ENCODE results near the gene KCNIP3.
"Not testable (repeated sequence)": the region's sequence is repeated elsewhere in the genome, so short reads cannot be mapped to it uniquely, and the experiment has no call there.

Gene KCNIP3

DNA sequence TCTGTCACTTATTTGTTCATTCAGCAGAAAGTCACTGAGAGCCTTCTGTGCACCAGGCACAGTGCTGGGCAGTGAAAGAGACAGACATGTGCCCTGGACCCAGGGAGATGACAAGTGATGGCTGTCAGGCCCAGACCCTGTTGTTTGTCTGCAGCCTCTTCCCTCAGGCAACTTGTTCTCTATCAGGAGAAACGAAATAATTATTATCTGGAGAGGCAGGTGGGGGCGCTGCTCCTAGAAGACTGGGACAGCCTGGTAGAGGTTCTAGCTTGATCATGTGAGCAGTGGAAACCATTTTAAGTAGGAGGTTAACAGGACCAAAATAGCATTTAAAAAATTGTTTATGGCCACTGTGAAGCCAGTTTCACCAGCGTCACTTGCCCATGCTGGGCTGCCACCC, 107.5 kb downstream of the KCNIP3 start:
- not testable (repeated sequence) for DNase-seq (ENCODE audit: low read depth in 2 of 2)

DNA sequence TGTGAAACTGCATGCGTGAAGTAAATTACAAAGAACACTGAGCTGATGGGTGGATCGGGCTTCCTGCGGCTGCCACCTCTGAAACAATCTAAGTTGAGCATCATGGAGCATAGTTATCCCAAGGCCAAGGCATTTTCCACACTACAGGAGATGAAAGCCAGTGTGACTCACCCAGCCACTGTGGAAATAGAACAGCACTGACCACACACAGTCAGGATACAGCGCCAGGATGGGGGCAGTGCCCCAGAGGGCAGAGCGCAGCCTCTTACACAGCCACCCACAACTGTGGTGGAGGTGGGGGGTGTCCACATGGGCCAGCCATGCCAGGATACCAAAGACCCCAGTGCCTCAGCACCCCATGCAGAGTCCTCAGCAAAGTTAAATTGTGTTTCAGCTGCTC, 114.1 kb downstream of the KCNIP3 start:
- DNase-seq (ENCODE audit: low read depth in 2 of 2) = not testable (repeated sequence)

DNA sequence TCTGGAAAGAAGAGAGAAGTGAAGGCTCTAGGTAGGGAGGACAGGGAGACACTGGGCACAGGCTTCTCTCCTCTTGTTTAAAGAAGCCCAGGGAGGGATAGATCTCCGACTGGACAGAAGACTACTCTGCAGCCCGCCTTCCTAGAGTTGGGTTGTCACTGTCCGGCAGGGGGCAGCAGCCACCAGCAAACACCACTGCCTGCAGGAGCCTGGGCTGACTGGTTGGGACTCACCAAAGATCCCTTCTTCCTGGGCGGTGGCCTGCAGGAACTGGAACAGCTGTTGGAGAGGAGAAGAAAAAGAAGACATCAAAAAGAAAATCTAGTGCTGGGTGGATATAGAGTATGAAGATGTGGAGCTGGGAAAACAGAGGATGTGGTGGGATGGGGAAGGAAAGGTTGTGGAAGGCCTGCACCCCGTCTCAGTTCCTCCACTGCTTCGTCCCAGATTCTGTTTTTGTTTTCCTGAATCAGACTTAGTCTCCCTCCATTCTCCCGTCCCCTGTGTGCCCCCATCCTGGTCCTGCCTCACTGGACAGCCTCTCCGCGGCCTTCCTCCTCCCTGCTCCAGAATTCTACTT, 117.0 kb downstream of the KCNIP3 start:
- DNase-seq (ENCODE audit: low read depth in 2 of 2) = peak in 1 of 2 donors; percentile 42

DNA sequence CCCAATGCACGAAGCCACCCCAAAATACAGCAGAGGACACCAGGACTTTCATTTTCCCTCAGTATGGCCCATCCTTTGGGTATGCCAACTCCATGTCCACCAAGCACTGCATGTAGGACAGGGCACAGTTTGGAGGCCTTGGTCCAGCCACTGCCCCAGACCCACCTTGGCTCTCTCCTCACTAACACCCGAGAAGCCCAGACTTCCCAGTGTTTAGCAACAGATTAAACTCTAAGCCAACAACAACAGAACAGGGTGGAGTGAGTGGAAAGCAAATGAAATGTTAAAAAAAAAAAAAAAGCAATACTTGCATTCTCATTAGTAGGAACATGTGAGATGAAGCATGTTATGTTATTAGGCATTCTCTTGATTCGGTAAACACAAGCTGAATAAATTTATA, 118.0 kb downstream of the KCNIP3 start:
- not testable (repeated sequence) for DNase-seq (ENCODE audit: low read depth in 2 of 2)

DNA sequence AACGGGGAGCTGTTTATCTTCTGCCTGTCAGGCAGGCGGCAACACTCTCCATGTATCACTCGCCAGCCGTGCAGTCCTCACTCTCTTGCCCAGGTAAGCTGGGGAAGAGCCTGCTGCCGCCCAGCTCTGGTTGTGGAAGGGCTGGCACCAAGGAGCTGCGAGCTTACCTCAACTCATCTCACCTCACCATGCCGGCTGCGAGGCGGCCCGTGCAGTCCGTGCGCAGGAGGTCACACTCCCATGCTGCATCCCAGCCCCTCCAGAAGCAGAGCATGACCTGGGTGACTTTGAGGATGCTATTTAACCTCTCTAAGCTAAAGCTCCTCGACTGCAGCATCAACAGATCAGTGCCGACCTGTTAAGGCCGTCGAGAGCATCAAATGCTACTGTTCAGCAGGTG, 118.4 kb downstream of the KCNIP3 start:
- DNase-seq (ENCODE audit: low read depth in 2 of 2) = not testable (repeated sequence)

DNA sequence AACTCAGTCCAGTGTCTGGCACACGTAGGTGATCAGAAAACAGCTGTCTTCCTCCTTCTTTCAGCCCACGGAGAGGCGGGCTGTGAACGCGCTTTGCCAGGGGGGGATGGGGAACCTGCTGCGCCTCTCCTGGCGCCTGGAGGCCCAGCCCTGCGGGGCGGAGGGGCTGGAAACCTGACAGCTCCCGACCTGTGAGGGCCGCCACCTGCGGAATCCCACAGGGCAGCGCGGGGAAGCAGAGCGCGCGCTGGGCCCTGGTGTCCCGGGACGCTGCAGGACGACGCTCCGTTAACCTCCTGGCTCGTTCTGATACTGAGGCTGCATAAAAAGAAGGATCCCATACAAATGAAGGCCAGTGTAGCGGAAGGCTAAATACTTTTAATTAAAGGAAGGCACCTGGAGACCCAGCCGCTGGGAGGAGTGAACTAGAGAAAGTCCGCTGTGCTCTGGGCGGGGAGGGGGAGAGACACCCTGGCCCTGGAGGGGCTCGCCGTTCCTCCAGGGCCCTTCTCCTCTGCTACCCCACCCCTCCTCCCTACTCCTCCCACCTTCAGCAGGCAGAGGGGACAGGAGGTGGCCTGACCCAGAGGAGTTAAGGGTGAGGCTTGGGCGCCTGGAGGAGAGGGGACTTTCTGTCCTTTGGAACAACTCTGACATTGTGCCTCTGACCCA, 130.2 kb downstream of the KCNIP3 start:
- not testable (repeated sequence) for DNase-seq (ENCODE audit: low read depth in 2 of 2)

DNA sequence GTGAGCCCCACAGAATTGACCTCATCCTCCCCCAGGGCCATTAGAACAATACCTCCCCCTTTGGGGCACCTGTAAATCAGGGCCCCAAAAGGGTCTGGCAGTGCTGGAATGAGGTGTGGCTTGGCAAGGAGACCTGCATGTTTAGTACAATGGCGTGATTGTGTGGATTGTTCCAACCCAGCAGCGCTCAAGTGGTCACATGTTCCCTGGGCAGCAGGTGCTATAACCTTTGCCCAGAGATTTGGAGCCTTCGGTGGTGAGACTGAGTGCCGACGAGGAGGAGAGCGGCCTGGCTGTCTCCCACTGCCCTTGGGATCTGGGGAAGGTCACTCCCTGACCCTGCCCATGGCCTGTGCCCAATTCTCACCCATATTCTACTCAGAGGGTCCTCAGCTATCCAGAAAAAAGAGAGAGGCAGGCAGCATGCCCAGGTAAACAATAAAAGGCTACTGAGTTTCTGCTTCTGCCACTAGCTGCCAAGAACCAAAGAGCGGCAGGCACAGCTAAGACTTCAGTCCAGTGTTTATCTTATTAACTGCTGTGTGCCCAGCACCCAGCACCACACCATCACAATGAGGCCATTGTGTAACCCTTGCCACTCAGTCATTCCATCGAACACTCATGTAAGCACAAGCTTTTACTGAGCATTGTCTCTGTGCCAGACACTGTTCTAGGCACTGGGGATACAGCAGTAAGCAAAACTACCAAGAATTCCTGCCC, 132.8 kb downstream of the KCNIP3 start:
- DNase-seq (ENCODE audit: low read depth in 2 of 2) = not testable (repeated sequence)

DNA sequence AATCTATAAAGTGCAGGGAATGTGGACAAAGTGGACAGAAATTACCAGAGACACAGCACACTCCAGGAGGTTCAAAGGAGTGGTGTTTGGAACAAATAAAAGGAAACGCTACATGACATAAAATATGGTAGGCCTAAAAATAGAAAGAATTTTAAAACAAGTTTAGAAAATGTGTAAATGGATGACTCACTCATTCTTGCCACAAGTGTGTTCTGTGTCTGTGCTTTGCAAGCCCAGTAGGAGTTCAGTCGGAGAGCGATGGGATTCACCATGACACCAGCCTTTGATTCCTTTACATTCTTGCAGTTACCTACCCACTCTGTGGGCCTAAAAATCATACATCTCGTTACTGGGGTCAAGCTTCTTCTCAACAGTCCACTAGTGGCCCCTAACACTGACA, 136.2 kb downstream of the KCNIP3 start:
- DNase-seq (ENCODE audit: low read depth in 2 of 2) = not testable (repeated sequence)

DNA sequence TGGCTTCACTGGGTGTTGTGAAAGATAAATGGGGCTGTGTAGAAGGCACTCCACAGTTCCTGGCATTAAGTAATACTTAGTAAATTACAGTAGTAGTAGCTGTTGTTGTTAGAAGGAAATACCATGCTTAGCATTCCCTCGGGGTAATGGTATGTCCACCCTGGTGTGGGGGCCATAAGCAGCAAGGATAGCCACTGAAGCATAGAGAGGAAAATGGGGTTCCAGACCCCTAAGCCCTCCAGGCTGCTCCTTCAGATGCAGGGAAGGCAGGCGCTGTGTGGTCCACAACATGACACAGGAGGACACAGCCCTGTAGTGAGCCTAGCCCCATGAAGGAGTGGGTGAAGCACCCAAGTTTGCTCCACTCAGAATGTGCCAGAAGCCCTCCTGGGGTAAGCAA, 136.8 kb downstream of the KCNIP3 start:
- DNase-seq (ENCODE audit: low read depth in 2 of 2) = not testable (repeated sequence)

DNA sequence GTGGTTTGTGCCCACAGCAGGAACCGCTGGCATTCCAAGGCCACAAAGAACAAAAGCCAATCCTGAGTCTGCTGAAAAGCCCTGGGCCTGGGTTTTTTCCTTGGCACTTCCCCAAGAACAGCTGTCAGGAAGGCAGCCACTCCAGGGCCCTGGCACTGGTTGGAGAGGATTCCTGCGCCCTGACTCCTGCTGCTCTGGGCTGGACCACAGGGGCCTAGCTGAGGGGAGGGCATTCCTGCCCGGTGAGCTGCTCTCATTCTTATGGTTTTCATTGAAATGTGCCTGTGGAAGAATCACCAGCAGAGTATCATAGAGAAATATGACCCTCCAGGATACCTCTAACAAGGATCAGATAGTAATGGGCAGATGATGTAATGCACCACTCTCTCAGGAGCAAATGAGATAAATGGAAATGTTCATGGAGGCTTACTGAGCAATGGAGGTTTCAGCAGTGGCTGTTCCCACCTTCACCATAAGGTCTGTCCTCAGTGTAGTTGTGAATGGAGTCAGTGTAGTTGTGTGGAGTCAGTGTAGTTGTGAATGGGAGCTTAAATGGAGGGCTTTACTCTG, 137.4 kb downstream of the KCNIP3 start:
- not testable (repeated sequence) for DNase-seq (ENCODE audit: low read depth in 2 of 2)

DNA sequence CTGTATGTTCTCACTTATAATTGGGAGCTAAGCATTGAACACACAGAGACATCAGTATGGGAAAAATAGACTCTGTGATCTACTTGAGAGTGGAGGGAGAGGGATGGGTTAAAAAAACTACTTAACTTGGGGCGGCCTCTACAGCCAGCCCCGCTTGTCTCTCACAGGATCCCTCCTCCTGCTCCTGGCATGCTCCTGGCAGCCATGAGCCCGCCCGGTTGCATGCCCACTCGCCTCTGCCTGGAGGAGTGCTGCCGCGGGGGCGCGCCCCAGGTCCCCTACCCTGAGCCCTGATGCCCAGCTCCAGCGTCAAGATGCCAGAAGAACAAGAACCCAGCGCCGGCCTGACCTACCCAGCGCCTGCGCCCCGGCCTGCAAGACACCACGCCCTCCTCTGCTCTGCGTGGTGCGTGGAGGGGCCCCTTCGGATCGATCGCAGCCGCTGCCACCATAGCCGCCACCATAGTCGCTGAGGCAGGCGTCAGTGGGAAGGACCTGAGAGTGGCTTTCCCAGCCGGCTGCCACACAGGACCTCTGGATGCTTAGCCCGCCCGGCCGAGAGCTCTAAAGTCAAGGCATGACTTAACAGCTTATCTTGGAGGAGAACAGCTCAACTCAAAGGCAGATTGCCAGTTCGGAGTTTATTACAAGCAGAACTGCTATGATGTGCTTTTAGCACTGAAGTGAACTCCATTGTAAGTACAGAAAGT, 138.2 kb downstream of the KCNIP3 start:
- DNase-seq (ENCODE audit: low read depth in 2 of 2) = not testable (repeated sequence)
